ENCODE measurements around the gene CHMP1A. TPM values are rescaled to one million over a fixed set of nuclear protein-coding genes. Genes with fewer than 3 reads are reported as not detected.
"Not testable (repeated sequence)": the region's sequence is repeated elsewhere in the genome, so short reads cannot be mapped to it uniquely, and the experiment has no call there.

CHMP1A gene
- total RNA-seq, 1 experiment from 2014 or later: 198 TPM

DNA sequence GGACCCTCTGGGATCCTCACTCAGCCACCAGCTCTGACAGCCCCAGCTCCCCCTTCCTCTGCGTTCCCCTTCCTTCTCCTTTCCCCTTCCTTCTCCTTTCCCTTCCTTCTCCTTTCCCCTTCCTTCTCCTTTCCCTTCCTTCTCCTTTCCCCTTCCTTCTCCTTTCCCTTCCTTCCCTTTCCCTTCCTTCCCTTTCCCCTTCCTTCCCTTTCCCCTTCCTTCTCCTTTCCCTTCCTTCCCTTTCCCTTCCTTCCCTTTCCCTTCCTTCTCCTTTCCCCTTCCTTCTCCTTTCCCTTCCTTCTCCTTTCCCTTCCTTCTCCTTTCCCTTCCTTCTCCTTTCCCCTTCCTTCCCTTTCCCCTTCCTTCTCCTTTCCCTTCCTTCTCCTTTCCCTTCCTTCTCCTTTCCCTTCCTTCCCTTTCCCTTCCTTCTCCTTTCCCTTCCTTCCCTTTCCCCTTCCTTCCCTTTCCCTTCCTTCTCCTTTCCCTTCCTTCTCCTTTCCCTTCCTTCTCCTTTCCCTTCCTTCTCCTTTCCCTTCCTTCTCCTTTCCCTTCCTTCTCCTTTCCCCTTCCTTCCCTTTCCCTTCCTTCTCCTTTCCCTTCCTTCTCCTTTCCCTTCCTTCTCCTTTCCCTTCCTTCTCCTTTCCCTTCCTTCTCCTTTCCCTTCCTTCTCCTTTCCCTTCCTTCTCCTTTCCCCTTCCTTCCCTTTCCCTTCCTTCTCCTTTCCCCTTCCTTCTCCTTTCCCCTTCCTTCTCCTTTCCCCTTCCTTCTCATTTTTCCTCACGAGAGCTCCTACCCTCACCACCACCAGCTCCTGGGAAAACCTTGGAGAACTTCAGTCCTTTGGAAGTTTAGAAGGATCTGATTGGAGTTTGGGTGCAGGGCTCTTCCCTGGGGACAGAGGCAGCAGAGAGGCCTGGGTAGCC is 22.8 kb downstream of the CHMP1A start:
- DNase-seq (ENCODE audit: low spot score); in situ Hi-C loops (cut with HindIII; ENCODE audit: low sequenced_read_pairs): not testable (repeated sequence)

GRCh38 chr16:89633064-89633631 is 24.4 kb downstream of the CHMP1A start:
- in situ Hi-C loops (cut with HindIII; ENCODE audit: low sequenced_read_pairs): no loop called here
- DNase-seq (ENCODE audit: low spot score): no peak

GRCh38 chr16:89629827-89630610 is 27.5 kb downstream of the CHMP1A start:
- DNase-seq (ENCODE audit: low spot score): no peak
- in situ Hi-C loops (cut with HindIII; ENCODE audit: low sequenced_read_pairs): no loop called here

- DNase-seq (ENCODE audit: low spot score): no peak
- in situ Hi-C loops (cut with HindIII; ENCODE audit: low sequenced_read_pairs): no loop called here
Observed at GRCh38 chr16:89624777-89625761, 32.4 kb downstream of the CHMP1A start.

- in situ Hi-C loops (cut with HindIII; ENCODE audit: low sequenced_read_pairs): no loop called here
- no peak for DNase-seq (ENCODE audit: low spot score)
Observed at GRCh38 chr16:89623511-89624261, 33.8 kb downstream of the CHMP1A start.

GRCh38 chr16:89621698-89622409 is 35.7 kb downstream of the CHMP1A start:
- in situ Hi-C loops (cut with HindIII; ENCODE audit: low sequenced_read_pairs): no loop called here
- no peak for DNase-seq (ENCODE audit: low spot score)

- DNase-seq (ENCODE audit: low spot score): no peak
- in situ Hi-C loops (cut with HindIII; ENCODE audit: low sequenced_read_pairs): no loop called here
Observed at GRCh38 chr16:89621136-89621697, 36.3 kb downstream of the CHMP1A start.

DNA sequence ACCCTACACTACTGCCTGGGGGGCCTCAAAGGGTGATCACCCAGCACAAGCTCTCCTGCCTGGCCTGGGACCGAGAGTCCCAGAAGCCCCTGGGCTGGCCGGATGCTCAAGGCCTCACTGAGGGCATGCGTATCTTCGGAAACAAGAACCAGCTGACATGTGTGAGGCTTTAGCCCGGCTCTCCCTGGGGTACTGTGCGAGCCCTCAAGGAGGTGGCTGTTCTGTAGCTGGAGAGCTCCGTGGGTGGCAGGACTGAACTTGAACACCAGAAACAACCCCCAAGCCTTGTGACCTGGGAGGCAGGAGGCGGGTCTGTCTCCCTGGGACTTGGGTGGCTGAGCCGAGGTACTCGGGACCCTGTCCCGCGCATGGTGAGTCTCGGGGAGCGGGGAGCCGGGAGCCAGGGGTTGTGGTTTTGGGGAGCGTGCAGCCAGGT is 37.1 kb downstream of the CHMP1A start:
- no peak for DNase-seq (ENCODE audit: low spot score)

GRCh38 chr16:89619840-89620239 is 37.7 kb downstream of the CHMP1A start:
- no peak for DNase-seq (ENCODE audit: low spot score)
- in situ Hi-C loops (cut with HindIII; ENCODE audit: low sequenced_read_pairs): no loop called here

More for the DNA sequence above, 37.1 kb downstream of the CHMP1A start:
- in situ Hi-C loops (cut with HindIII; ENCODE audit: low sequenced_read_pairs): no loop called here

- in situ Hi-C loops (cut with HindIII; ENCODE audit: low sequenced_read_pairs): no loop called here
- no peak for DNase-seq (ENCODE audit: low spot score)
Observed at GRCh38 chr16:89618109-89618998, 39.2 kb downstream of the CHMP1A start.

GRCh38 chr16:89617036-89617435 is 40.5 kb downstream of the CHMP1A start:
- DNase-seq (ENCODE audit: low spot score): no peak
- in situ Hi-C loops (cut with HindIII; ENCODE audit: low sequenced_read_pairs): no loop called here

- no peak for DNase-seq (ENCODE audit: low spot score)
- in situ Hi-C loops (cut with HindIII; ENCODE audit: low sequenced_read_pairs): no loop called here
Observed at GRCh38 chr16:89616623-89617022, 40.9 kb downstream of the CHMP1A start.

DNA sequence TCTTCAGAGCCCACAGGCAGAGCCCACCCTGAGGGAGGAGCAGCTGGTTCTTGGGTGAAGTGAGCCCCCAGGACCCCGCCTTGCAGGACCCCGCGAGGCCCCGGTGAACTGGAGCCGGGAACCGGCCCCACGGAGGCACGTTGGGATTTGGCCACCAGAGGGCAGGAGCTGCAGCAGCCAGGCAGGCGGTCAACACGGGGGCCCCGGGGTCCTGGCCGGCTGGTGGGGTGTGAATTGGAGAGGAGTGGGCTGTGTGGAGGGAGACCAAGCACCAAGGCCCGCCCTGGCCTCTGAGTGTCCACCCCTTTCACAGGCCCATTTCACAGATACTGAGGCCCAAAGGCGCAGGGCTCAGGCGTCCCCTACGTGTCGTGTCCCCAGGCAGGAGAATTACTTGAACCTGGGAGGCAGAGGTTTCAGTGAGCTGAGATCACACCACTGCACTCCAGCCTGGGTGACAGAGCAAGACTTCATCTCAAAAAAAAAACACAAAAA is 41.9 kb downstream of the CHMP1A start:
- in situ Hi-C loops (cut with HindIII; ENCODE audit: low sequenced_read_pairs): no loop called here
- no peak for DNase-seq (ENCODE audit: low spot score)

GRCh38 chr16:89615176-89615575 is 42.3 kb downstream of the CHMP1A start:
- DNase-seq (ENCODE audit: low spot score): no peak
- in situ Hi-C loops (cut with HindIII; ENCODE audit: low sequenced_read_pairs): no loop called here

DNA sequence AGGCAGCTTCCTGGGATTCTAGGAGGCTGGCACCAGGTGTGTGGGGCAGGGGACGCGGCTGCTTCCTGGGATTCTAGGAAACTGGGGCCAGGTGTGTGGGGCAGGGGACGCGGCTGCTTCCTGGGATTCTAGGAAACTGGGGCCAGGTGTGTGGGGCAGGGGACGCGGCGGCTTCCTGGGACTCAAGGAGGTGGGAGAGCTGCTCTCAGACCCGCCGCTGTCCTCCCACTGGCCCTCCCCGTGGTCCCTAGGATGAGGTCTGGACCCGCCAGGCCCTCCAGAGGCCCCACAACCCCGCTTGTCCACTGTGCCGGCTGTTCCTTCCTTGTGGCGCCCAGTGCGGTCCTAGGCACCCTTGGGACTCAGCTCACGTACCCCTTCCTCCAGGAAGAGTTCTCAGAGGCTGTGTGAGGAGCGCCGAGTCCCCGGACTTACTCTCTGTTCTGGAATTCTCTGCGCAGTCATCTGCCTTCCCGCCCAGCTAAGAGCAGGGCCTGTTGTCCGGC is 43.5 kb downstream of the CHMP1A start:
- DNase-seq (ENCODE audit: low spot score): no peak
- in situ Hi-C loops (cut with HindIII; ENCODE audit: low sequenced_read_pairs): no loop called here
